IMR-90 (cell line): Measurements from ENCODE around the gene ANKDD1B. TPM values are rescaled to one million over a fixed set of nuclear protein-coding genes. Genes with fewer than 3 reads are reported as not detected.

ENCODE experiments used
- ATAC-seq: fragments of 200-7000 bp; cut with Tn5 transposase; 2 replicates; pipeline ENCODE4 v1.9.1; 2020; ENCODE audit warnings: low read depth, mild to moderate bottlenecking, moderate library complexity
- BruUV-seq: library from RNA; stranded (reverse); fragments of 400-500 nt; replicated peaks from 2 replicates; lab custom pipeline; 2021; lab: Mats Ljungman, UMichigan
- CTCF ChIA-PET: fragments of 300-600 bp; formaldehyde crosslinking; extraction: SDS; loops from one replicate; lab custom pipeline; 2021; ENCODE audit warnings: antibody characterized with exemption; lab: Yijun Ruan, JAX
- POLR2A ChIA-PET: fragments of 300-600 bp; sonication (Branson Sonifier 250); formaldehyde crosslinking; loops from one replicate; lab custom pipeline; 2022; ENCODE audit warnings: antibody characterized with exemption; ENCODE audit not compliant: unreplicated experiment; lab: Charles Lee
- DNase-seq: peaks from one replicate; pipeline ENCODE4 v3.0.0; 2013
- H2AFZ ChIP-seq: replicated peaks from 2 replicates; pipeline ENCODE3; 2013; ENCODE audit warnings: low read length, mild to moderate bottlenecking; ENCODE audit not compliant: poor library complexity
- H2AK5ac ChIP-seq: 2 replicates; pipeline ENCODE4 v1.6.1; 2013; ENCODE audit warnings: low read depth, low read length, inconsistent platforms
- H2AK9ac ChIP-seq: replicated peaks from 2 replicates; pipeline ENCODE3; 2013; ENCODE audit warnings: mild to moderate bottlenecking, low read depth, low read length, moderate library complexity; ENCODE audit not compliant: poor library complexity
- H2BK120ac ChIP-seq: 2 replicates; pipeline ENCODE4 v1.6.1; 2013; ENCODE audit warnings: low read depth, low read length, inconsistent platforms
- H2BK15ac ChIP-seq: 3 replicates; pipeline ENCODE4 v1.6.1; 2013; ENCODE audit warnings: low read depth, low read length, inconsistent platforms
- H2BK20ac ChIP-seq: 2 replicates; pipeline ENCODE4 v1.6.1; 2013; ENCODE audit warnings: low read depth, mild to moderate bottlenecking, inconsistent platforms, low read length, moderate library complexity
- H2BK5ac ChIP-seq: 2 replicates; pipeline ENCODE4 v1.6.1; 2013; ENCODE audit warnings: mild to moderate bottlenecking, low read depth, low read length, inconsistent platforms; ENCODE audit not compliant: poor library complexity, severe bottlenecking
- H3K14ac ChIP-seq: replicated peaks from 2 replicates; pipeline ENCODE4 v1.6.1; 2013; ENCODE audit warnings: low read depth, low read length, inconsistent platforms
- H3K18ac ChIP-seq: 2 replicates; pipeline ENCODE4 v1.6.1; 2013; ENCODE audit warnings: low read depth, low read length, control low read depth
- H3K23ac ChIP-seq: 2 replicates; pipeline ENCODE4 v1.6.1; 2013; ENCODE audit warnings: low read depth, low read length, inconsistent platforms
- H3K27ac ChIP-seq: 2 replicates; pipeline ENCODE4 v1.5.1; 2013; ENCODE audit warnings: mild to moderate bottlenecking, control low read depth, low read length; ENCODE audit not compliant: insufficient read depth
- H3K27me3 ChIP-seq: 2 replicates; pipeline ENCODE4 v1.6.1; 2013; ENCODE audit warnings: low read length; ENCODE audit not compliant: control insufficient read depth, insufficient read depth
- H3K36me3 ChIP-seq: 2 replicates; pipeline ENCODE4 v1.6.1; 2013; ENCODE audit warnings: low read length, mixed read lengths; ENCODE audit not compliant: control insufficient read depth, insufficient read depth
- H3K4ac ChIP-seq: 2 replicates; pipeline ENCODE4 v1.6.1; 2013; ENCODE audit warnings: low read depth, low read length, inconsistent platforms
- H3K4me1 ChIP-seq: 2 replicates; pipeline ENCODE4 v1.6.1; 2013; ENCODE audit warnings: low read length, mixed read lengths; ENCODE audit not compliant: control insufficient read depth, insufficient read depth
- H3K4me2 ChIP-seq: 2 replicates; pipeline ENCODE4 v1.6.1; 2013; ENCODE audit warnings: low read depth, mild to moderate bottlenecking, control low read depth, low read length, moderate library complexity
- H3K4me3 ChIP-seq: 2 replicates; pipeline ENCODE4 v1.5.1; 2013; ENCODE audit warnings: low read depth, mild to moderate bottlenecking, control low read depth, low read length, moderate library complexity; ENCODE audit not compliant: insufficient read depth
- H3K56ac ChIP-seq: 2 replicates; pipeline ENCODE4 v1.6.1; 2013; ENCODE audit warnings: low read length, inconsistent platforms; ENCODE audit not compliant: insufficient read depth; ENCODE audit errors: extremely low read depth
- H3K79me1 ChIP-seq, 2 experiments: 2 replicates each; pipeline ENCODE4 v1.6.1; 2013; ENCODE audit warnings: low read length in 2 of 2, inconsistent platforms in 1 of 2, low read depth in 1 of 2
- H3K9ac ChIP-seq: 2 replicates; pipeline ENCODE4 v1.6.1; 2013; ENCODE audit warnings: low read depth, low read length, control low read depth
- H3K9me1 ChIP-seq: 2 replicates; pipeline ENCODE4 v1.6.1; 2013; ENCODE audit warnings: low read length, inconsistent platforms; ENCODE audit not compliant: insufficient read depth
- H3K9me3 ChIP-seq: 2 replicates; pipeline ENCODE4 v1.6.1; 2013; ENCODE audit warnings: low read length; ENCODE audit not compliant: control insufficient read depth, insufficient read depth
- H4K20me1 ChIP-seq: 2 replicates; pipeline ENCODE4 v1.6.1; 2013; ENCODE audit warnings: low read length, inconsistent platforms; ENCODE audit not compliant: insufficient read depth
- H4K5ac ChIP-seq: 2 replicates; pipeline ENCODE4 v1.6.1; 2013; ENCODE audit warnings: mild to moderate bottlenecking, low read depth, low read length, control low read depth
- H4K8ac ChIP-seq, 2 experiments: 2 replicates each; pipeline ENCODE4 v1.6.1; 2013; ENCODE audit warnings: low read depth in 2 of 2, low read length in 2 of 2, control low read depth in 1 of 2, inconsistent platforms in 1 of 2
- H4K91ac ChIP-seq: 2 replicates; pipeline ENCODE4 v1.6.1; 2013; ENCODE audit warnings: low read depth, low read length, inconsistent platforms; ENCODE audit not compliant: insufficient read depth
- CEBPB ChIP-seq: IDR thresholded peaks from 2 replicates; pipeline ENCODE4 v1.6.1; 2012; ENCODE audit warnings: low read depth, low read length, improper control_type of control experiment
- CHD1 ChIP-seq: IDR thresholded peaks from 2 replicates; pipeline ENCODE4 v1.6.1; 2012; ENCODE audit warnings: low read depth, low read length, improper control_type of control experiment
- CTCF ChIP-seq: conservative IDR thresholded peaks from 2 replicates; pipeline ENCODE4 v1.5.1; 2012; ENCODE audit warnings: mild to moderate bottlenecking, low read depth, low read length, improper control_type of control experiment
- ELK1 ChIP-seq: fragments of 150-350 bp; IDR thresholded peaks from 2 replicates; pipeline ENCODE4 v1.6.1; 2016; ENCODE audit warnings: low read depth, mild to moderate bottlenecking, low read length, moderate library complexity, borderline replicate concordance
- FOS ChIP-seq: fragments of 150-350 bp; IDR thresholded peaks from 2 replicates; pipeline ENCODE4 v1.6.1; 2016; ENCODE audit warnings: low read depth, low read length
- MAFK ChIP-seq: IDR thresholded peaks from 2 replicates; pipeline ENCODE4 v1.6.1; 2012; ENCODE audit warnings: low read depth, low read length, improper control_type of control experiment
- POLR2A ChIP-seq: IDR thresholded peaks from 2 replicates; pipeline ENCODE4 v1.6.1; 2012; ENCODE audit warnings: mild to moderate bottlenecking, low read depth, low read length
- RAD21 ChIP-seq: IDR thresholded peaks from 2 replicates; pipeline ENCODE4 v1.6.1; 2012; ENCODE audit warnings: low read length, improper control_type of control experiment
- USF2 ChIP-seq: fragments of 150-350 bp; IDR thresholded peaks from 2 replicates; pipeline ENCODE4 v1.6.1; 2017; ENCODE audit warnings: mild to moderate bottlenecking, antibody characterized with exemption, low read length, low read depth
- dilution Hi-C: fragments of 300-500 bp; cut with HindIII; formaldehyde crosslinking; loops from one replicate; pipeline ENCODE4 v1.14.3; 2018; ENCODE audit warnings: low sequenced_read_pairs; ENCODE audit not compliant: unreplicated experiment
- in situ Hi-C: fragments of 300-500 bp; cut with MboI; formaldehyde crosslinking; loops from 3 replicates; pipeline ENCODE4 v1.14.3; 2019; ENCODE audit warnings: low sequenced_read_pairs, inconsistent platforms, mixed read lengths
- intact Hi-C: fragments of 100-400 bp; cut with micrococcal nuclease; formaldehyde crosslinking; loops from 2 replicates; pipeline ENCODE4 v1.10.0; 2022
- polyA plus RNA-seq, 3 experiments: library from polyadenylated mRNA; depleted of rRNA; stranded (reverse); fragments of >200 nt; gene quantifications; 2 replicates each; pipeline ENCODE4 v1.2.3, GENCODE V29; 2012; ENCODE audit warnings: low replicate concordance in 1 of 3
- total RNA-seq: library from RNA; depleted of rRNA; stranded (reverse); fragments of >200 nt; gene quantifications from 2 replicates; pipeline ENCODE4 v1.2.3, GENCODE V29; 2012

Gene ANKDD1B
- total and polyA plus RNA-seq, 2 of the 4 experiments (the other 2 are of a cell fraction) = 0.24 TPM; not detected in 1

- Histone ChIP-seq H3K27ac (no peak overlapping the region), H2BK15ac (0 out of 3 replicates have a peak overlapping the region, but pooled peaks have one; percentile 14), H4K20me1 (no peaks in the 10 kb centered on the region), H2BK20ac (peak overlapping the region; percentile 39), H3K23ac (peak overlapping the region; percentile 4), H3K14ac (no peak overlapping the region), H3K18ac (no peak overlapping the region; the same call in 1 of the 2 replicates), H3K9me3 (no peaks in the 10 kb centered on the region), H3K36me3 (no peaks in the 10 kb centered on the region), H4K8ac (peak overlapping the region in 1 of 2 experiments; percentile 67; a peak in 1 of 4 replicates), H2AFZ (no peak overlapping the region), H3K4ac (0 out of 2 replicates have a peak overlapping the region, but pooled peaks have one; percentile 46), H3K4me1 (peaks cover 2% of the 10 kb centered on the region; the same call in 1 of the 2 replicates), H3K56ac (no peak overlapping the region; the same call in 1 of the 2 replicates), H2AK9ac (no peak overlapping the region), H4K5ac (no peak overlapping the region), H2AK5ac (no peak overlapping the region), H2BK120ac (peak overlapping the region; percentile 60; the same call in 1 of the 2 replicates), H3K9me1 (peaks cover 2% of the 10 kb centered on the region; the same call in 1 of the 2 replicates), H2BK5ac (no peak overlapping the region), H3K79me1 (no peaks in the 10 kb centered on the region), H3K9ac (peak overlapping the region; percentile 23; the same call in 1 of the 2 replicates), H3K4me2 (no peak overlapping the region), H3K4me3 (no peak overlapping the region), H3K27me3 (no peaks in the 10 kb centered on the region), H4K91ac (peak overlapping the region; percentile 10; the same call in 1 of the 2 replicates)
- TF ChIP-seq FOS (no peak), CTCF (no peak), CEBPB (no peak), MAFK (no peak), USF2 (no peak), RAD21 (no peak), ELK1 (no peak), POLR2A (no peak), CHD1 (no peak)
- in situ Hi-C loops = no loop called here
- intact Hi-C loops = no loop called here
- DNase-seq (peak; percentile 41), ATAC-seq (peak; percentile 84)
- dilution Hi-C loops = no loop called here
- ChIA-PET POLR2A (no interaction called here), CTCF (no interaction called here)
- BruUV-seq = no TSS peak
Measured at GRCh38 chr5:75623846-75624245, 12.6 kb downstream of the ANKDD1B start.
